Erythroblast (primary cell): ENCODE data around the gene FOXS1.

Experiments used
- DNase-seq, 2 experiments: peaks; one replicate each; lab custom pipeline; 2025; lab: John Stamatoyannopoulos, UW
- GATA1 ChIP-seq: IDR thresholded peaks from 2 replicates; pipeline ENCODE4 v1.6.1; 2011; ENCODE audit warnings: low read depth, mild to moderate bottlenecking, control low read depth, low read length, moderate library complexity
- POLR2A ChIP-seq: IDR thresholded peaks from 2 replicates; pipeline ENCODE4 v1.6.1; 2011; ENCODE audit warnings: mild to moderate bottlenecking, low read length

Gene FOXS1

DNA sequence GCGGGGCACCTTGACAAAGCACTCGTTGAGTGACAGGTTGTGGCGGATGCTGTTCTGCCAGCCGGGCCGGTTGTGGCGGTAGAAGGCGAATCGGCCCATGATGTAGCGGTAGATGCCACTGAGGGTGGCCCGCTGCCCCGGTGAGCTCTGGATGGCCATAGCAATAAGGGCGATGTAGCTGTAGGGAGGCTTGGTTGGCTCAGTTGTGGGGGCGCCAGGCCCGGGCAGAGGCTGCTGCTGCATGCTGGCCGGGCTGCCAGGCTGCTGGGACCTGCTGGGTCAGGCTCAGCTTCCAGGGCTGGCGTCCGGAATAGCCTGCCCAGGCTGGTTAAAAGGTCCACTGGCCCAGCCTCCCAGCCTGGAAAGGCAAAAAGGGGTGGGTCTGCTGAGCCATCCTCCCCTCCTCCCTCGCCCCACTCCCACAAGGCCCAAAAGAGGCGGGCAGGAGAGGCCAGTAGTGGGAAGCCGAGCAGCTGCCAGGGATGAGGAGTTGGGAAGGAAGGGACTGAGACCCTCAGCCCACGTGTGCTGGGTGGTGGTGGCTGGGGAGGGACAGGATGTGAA lies at the start of gene FOXS1:
TSS of gene FOXS1 (minus strand) at position 305 of the 564 bp plus-strand sequence. CDS start at position 243, 62 bp downstream.
- no peak for DNase-seq
- TF ChIP-seq POLR2A (no peak), GATA1 (no peak)

DNA sequence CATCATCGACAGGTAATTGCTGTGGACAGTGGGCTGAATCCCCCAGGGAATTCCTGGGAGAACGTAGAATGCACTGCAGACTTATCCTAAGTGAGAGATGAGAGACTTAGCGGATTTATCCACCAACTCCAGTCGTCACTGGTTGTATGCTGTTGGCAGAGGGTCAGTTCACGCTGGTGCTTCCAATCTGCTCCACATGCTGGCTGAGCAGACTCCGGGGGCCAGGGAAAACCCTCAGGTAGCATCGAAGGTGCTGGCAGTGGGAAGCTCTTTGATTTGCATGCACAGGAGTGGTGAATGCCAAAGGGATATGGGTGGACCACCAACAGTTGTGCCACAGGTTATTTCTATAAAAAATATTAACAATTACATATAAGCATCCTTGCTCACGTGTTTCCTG lies 45.2 kb upstream of the FOXS1 start:
- TF ChIP-seq POLR2A: no peak
- no peak for TF ChIP-seq GATA1
- DNase-seq: no peak

DNA sequence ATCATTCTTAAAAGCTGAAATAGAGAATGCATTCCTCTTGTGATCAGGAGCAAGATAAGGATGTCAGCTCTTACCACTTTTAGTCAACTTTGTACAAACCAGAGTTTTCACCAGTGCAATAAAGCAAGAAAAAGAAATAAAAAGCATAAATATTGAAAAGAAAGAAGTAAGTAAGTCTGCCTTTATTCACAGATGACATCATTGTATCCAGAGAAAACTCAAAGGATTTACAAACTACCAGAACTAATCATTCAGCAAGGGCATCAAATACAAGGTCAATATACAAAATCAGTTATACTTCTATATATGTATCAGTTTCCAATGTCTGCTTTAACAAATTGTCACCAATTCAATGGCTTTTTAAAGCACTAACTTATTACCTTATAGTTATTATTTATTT lies 38.4 kb upstream of the FOXS1 start:
- TF ChIP-seq GATA1 (no peak), POLR2A (no peak)
- DNase-seq: no peak

DNA sequence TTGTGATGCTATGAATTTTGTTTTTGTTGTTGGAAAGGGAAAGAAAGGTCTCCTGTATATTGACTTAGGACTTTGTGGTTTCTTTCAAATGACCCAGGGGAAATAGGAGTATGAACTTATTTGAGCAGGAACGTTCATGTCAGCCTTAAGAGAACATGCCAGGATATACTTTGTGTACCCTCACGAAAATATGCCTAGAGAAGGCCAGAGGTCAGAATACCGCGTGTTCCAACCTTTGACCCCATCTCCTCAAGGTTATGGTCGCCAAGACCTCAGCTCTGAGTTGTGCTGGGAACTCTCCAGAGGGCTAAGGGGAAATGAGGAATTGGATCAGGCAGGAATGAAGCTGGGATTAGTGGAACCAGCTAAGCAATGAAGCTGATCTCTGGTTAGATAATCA lies 36.5 kb upstream of the FOXS1 start:
- DNase-seq: no peak
- no peak for TF ChIP-seq GATA1
- no peak for TF ChIP-seq POLR2A

DNA sequence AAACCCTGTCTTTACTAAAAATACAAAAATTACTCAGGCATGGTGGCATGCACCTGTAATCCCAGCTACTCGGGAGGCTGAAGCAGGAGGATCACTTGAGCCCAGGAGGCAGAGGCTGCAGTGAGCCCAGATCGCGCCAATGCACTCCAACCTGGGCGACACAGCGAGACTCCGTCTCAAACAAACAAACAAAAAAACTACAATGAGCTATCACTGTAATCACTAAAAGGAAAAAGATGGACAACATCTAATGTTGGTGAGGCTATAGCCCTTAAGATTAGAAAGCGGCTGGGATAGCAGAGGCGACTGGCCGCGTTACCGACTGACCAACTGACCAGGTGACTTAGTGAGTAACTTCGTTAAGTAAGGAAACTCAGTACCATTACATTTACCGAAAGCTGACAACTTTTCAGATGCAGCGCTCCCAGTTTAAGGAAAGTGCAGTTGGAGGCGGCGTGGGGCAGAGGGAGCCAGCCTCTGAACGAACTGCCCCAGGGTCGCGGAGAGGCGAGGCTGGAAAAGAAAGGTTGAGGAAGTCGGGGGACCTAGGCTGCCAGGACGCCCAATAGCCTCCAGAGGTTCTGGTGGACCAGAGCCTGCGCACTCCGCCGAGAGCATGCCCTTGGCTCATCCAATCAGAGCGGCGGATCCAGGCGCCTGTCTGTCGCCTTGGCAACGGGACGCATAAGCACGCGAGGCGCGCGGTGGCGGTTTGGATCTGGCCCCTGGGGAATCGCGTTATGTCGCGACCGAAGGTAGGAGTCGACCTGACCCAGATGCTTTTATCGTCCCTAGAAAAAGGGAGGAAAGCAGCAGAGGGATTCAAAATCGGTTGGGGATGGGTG lies 34.0 kb upstream of the FOXS1 start:
- peak; percentile 90 to 92 for DNase-seq
- no peak for TF ChIP-seq GATA1
- no peak for TF ChIP-seq POLR2A

DNA sequence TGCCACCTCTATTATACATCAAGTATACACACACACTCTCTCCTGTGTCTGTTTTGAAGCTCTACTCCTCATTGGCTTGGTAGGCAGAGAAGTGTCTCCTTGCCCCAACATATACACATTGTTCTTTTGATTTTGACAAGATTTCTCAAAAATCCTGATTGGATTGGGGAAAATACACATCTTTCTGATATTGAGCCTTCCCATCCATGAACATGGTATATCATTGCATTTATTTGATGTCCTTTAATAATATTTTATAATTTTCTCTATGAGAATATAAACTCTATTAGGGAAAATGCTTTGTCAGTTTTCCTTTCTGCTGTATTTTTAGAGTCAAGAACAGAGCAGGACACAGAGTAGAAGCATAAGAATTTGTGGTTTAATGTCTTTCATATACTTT lies 32.3 kb upstream of the FOXS1 start:
- DNase-seq: no peak
- TF ChIP-seq POLR2A: no peak

DNA sequence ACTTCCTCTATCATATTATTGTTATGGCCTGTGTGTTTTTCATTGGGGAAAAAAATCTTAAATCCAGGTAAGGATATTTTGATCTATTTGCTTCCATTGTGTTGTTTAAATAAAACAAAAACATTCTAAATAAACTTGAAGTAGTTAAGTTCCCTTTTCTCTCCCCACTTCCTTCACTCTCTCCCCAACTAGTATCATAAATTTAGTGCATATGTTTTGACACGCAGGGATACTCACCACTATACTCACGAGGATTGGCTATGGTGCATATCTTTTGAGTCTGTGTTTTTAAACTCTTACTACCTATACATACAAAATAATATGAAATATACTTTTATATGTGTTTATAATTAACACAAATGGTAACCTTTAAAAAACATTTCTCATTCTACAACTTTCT lies 30.3 kb upstream of the FOXS1 start:
- TF ChIP-seq POLR2A (no peak), GATA1 (no peak)
- DNase-seq: no peak

DNA sequence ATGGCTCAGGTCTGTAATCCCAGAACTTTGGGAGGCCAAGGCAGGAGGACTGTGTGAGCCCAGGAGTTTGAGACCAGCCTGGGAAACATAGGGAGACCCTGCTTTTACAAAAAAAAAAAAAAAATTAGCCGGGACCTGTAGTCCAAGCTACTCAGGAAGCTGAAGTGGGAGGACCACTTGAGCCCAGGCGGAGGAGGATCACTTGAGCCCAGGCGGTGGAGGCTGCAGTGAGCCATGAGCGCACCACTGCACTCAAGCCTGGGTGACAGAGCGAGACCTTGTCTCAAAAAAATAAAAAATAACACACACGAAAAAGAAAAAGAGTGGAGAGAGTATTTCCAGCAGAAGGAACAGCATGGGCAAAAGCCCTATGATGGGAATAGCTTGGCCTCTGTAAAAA lies 27.0 kb upstream of the FOXS1 start:
- no peak for DNase-seq
- no peak for TF ChIP-seq GATA1
- no peak for TF ChIP-seq POLR2A

DNA sequence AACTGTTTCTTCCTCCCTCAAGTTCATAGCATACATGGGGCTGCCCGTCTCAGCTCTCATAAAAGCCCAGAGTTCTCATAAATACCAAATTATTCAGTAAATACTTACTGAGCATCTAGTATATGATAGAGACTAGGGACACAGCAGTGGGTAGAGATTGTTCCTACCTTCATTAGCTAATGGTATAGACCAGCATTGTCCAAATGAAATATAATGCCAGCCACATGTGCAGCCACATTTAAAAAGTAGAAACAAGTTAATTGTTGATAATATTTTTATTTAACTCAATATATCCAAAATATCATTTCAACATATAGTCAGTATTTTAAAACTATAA lies 26.2 kb upstream of the FOXS1 start:
- TF ChIP-seq POLR2A: no peak
- TF ChIP-seq GATA1: no peak

DNA sequence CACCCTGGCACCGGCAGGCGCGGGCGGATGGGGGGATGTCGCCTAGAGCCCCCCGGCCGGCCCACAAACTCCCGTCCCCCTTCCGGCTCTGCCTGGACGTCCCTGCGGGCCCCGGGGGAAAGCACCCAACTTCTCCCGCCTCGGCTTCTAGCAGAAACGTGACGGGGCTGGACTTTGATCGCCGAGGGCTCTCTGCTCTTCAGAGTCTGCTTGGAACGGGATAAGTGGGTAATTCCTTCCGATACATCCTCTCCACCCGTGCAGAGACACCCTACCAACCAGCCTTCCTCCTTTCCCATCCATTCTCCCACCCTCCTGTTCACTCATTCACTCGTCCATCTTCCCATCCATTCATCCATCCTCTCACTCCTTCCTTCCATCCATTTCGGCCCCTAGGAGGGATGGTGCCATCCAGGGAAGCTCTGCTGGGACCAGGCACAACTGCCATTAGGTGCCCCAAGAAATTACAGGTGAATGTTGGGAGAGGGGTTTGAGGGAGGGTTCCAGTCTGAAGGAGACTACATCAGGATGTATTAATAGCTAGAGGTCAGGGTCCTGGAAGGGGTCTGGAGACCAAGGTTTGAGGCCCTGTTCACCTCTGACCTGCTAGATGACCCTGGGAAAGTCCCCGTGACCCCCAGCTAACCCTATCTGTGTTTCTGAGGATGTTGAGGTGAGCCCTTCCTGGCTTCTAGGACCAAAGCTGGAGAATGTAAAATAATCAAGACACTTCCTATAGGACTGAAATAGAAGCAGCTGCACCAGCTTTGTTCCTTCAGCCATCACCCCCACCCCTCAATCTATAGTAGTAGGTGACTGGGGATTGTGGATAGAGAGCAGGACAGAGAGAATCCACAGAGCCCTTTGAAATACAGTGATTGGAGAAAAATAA lies 25.6 kb upstream of the FOXS1 start:
- DNase-seq: no peak
- no peak for TF ChIP-seq POLR2A
- no peak for TF ChIP-seq GATA1

More for the DNA sequence above, 26.2 kb upstream of the FOXS1 start:
- no peak for DNase-seq

DNA sequence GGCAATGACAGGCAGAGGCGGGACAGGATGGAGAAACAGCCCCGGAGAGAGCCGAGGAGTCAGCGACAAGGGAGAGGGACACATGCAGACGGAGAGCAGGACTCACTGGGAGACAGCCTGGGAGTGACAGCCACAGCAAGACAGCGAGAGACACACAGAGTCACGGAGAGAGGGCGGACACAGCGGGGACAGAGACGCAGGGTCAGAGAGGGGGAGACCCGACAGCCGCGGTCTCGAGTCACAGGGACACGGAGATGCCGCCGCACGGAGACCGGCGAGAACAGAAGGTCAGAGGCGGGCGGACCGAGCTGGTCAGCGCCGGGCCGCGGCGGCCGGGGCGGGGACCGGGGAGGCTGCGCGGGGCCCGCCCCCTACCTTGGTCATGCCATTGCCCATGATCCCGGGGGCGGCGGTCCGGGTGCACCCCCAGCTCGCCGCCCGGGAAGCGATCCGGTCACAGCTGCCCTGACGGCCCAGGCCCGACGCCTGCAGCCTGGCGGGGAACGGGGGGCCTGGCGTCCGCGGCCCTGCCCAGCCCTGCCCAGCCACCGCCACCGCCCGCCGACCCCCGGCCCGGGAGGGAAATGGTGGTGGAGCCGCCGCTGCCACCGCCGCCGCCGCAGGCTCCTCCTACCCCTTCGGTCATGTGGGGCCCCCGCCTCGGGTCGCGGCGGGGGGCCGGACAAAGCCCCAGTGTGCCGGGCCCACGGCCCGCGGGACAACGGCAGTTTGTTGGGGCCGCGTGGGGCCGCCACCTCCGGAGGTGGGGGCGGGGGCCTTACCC lies 24.7 kb upstream of the FOXS1 start, which contains the start of the genes DUSP15 and TTLL9:
TSS of gene DUSP15 (minus strand) at position 586 of the 784 bp plus-strand sequence. CDS start at position 396, 190 bp downstream.
TSS of gene TTLL9 (plus strand) at position 693 of the 784 bp plus-strand sequence. CDS start 493 bp downstream, outside the sequence.
- no peak for TF ChIP-seq POLR2A
- TF ChIP-seq GATA1: no peak
- no peak for DNase-seq

DNA sequence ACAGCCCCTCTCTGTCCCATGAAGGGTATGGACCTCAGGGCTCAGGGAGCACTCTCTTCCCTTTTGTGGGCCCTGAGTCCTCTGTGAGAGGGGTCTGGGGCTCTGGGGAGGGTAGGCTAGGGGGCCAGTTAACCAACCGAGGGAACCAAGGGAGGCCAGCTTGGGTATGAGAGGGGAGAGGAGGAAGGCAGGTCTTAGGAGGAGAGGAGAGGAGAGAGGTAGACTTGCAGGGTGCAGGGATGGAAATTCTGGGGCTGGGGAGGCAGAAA lies 24.2 kb upstream of the FOXS1 start:
- no peak for DNase-seq
- TF ChIP-seq POLR2A (no peak), GATA1 (no peak)
